Astrocyte (in vitro differentiated cells and primary cell): ENCODE measurements around the gene PCP2. TPM values are rescaled to one million over a fixed set of nuclear protein-coding genes. Genes with fewer than 3 reads are reported as not detected.

ENCODE experiments used
- DNase-seq: peaks from one replicate; pipeline ENCODE4 v3.0.0-alpha.2; 2010; ENCODE audit warnings: low read depth
- FAIRE-seq: peaks from 2 replicates; lab custom pipeline; 2011; peaks lifted over from hg19 to GRCh38; lab: Jason Lieb, UNC
- H2AFZ ChIP-seq: 2 replicates; pipeline ENCODE4 v1.6.0; 2012; ENCODE audit warnings: low read depth, low read length, inconsistent platforms
- H3K27ac ChIP-seq: 2 replicates; pipeline ENCODE4 v1.5.1; 2011; ENCODE audit warnings: low read depth, low read length, inconsistent platforms
- H3K27me3 ChIP-seq: 2 replicates; pipeline ENCODE4 v1.6.0; 2011; ENCODE audit warnings: low read length, inconsistent platforms; ENCODE audit not compliant: insufficient read depth
- H3K36me3 ChIP-seq: 2 replicates; pipeline ENCODE4 v1.5.1; 2011; ENCODE audit warnings: low read length, inconsistent platforms; ENCODE audit not compliant: insufficient read depth
- H3K4me1 ChIP-seq: 2 replicates; pipeline ENCODE4 v1.5.1; 2011; ENCODE audit warnings: low read length, inconsistent platforms; ENCODE audit not compliant: insufficient read depth
- H3K4me2 ChIP-seq: 2 replicates; pipeline ENCODE4 v1.6.0; 2012; ENCODE audit warnings: low read length, inconsistent platforms
- H3K4me3 ChIP-seq: 2 replicates; pipeline ENCODE4 v1.5.1; 2011; ENCODE audit warnings: low read depth, mild to moderate bottlenecking, low read length, inconsistent platforms; ENCODE audit not compliant: insufficient read depth
- H3K79me2 ChIP-seq: 2 replicates; pipeline ENCODE4 v1.6.0; 2012; ENCODE audit warnings: mild to moderate bottlenecking, low read length, inconsistent platforms; ENCODE audit not compliant: insufficient read depth
- H3K9ac ChIP-seq: 2 replicates; pipeline ENCODE4 v1.6.0; 2012; ENCODE audit warnings: mild to moderate bottlenecking, low read length, inconsistent platforms
- H3K9me3 ChIP-seq: 2 replicates; pipeline ENCODE4 v1.5.1; 2012; ENCODE audit warnings: low read depth, mild to moderate bottlenecking, low read length, inconsistent platforms; ENCODE audit not compliant: insufficient read depth
- H4K20me1 ChIP-seq: 2 replicates; pipeline ENCODE4 v1.6.0; 2012; ENCODE audit warnings: low read length, inconsistent platforms; ENCODE audit not compliant: insufficient read depth
- H3K27ac Mint-ChIP-seq: one replicate; pipeline ENCODE4 v1.8.0; 2021; ENCODE audit warnings: mild to moderate bottlenecking, mixed read lengths; ENCODE audit not compliant: unreplicated experiment
- H3K27me3 Mint-ChIP-seq: one replicate; pipeline ENCODE4 v1.8.0; 2021; ENCODE audit warnings: low read depth, mixed read lengths; ENCODE audit not compliant: unreplicated experiment
- H3K36me3 Mint-ChIP-seq: one replicate; pipeline ENCODE4 v1.8.0; 2021; ENCODE audit warnings: low read depth, mixed read lengths; ENCODE audit not compliant: unreplicated experiment
- H3K4me1 Mint-ChIP-seq: one replicate; pipeline ENCODE4 v1.8.0; 2021; ENCODE audit warnings: low read depth, mixed read lengths; ENCODE audit not compliant: unreplicated experiment
- H3K4me3 Mint-ChIP-seq: one replicate; pipeline ENCODE4 v1.8.0; 2021; ENCODE audit warnings: mild to moderate bottlenecking, moderate library complexity, mixed read lengths; ENCODE audit not compliant: unreplicated experiment
- H3K9me3 Mint-ChIP-seq: one replicate; pipeline ENCODE4 v1.8.0; 2021; ENCODE audit warnings: mild to moderate bottlenecking, mixed read lengths; ENCODE audit not compliant: unreplicated experiment
- CTCF ChIP-seq: IDR thresholded peaks from 2 replicates; pipeline ENCODE4 v1.5.1; 2011; ENCODE audit warnings: low read depth, mild to moderate bottlenecking, inconsistent platforms, low read length, moderate library complexity; ENCODE audit not compliant: insufficient read depth
- EZH2 ChIP-seq: IDR thresholded peaks from 2 replicates; pipeline ENCODE4 v1.6.1; 2012; ENCODE audit warnings: mild to moderate bottlenecking, low read length, inconsistent platforms; ENCODE audit not compliant: insufficient read depth
- total RNA-seq: library from RNA; stranded (reverse); gene quantifications from 2 replicates; pipeline ENCODE4 v1.2.1, GENCODE V29; 2021

PCP2 gene
- total RNA-seq, 1 donor from 2014 or later = not detected

GRCh38 chr19:7638802-7639465, 5.4 kb upstream of the PCP2 start:
- no peak for DNase-seq
- H3K9ac ChIP-seq = no peak overlapping the region
- H3K4me3 Mint-ChIP-seq = no peak overlapping the region
- peaks cover 5% of the 10 kb centered on the region for H3K9me3 ChIP-seq
- no peak overlapping the region for H3K4me2 ChIP-seq
- peaks cover 1% of the 10 kb centered on the region for H3K36me3 Mint-ChIP-seq
- no peaks in the 10 kb centered on the region for H3K9me3 Mint-ChIP-seq
- no peak overlapping the region for H2AFZ ChIP-seq
- no peak for TF ChIP-seq EZH2
- TF ChIP-seq CTCF = no peak
- H3K4me1 Mint-ChIP-seq = no peaks in the 10 kb centered on the region
- H3K4me1 ChIP-seq = no peaks in the 10 kb centered on the region
- H3K27ac ChIP-seq = no peak overlapping the region
- H3K36me3 ChIP-seq = no peaks in the 10 kb centered on the region
- no peaks in the 10 kb centered on the region for H3K79me2 ChIP-seq
- H3K27me3 ChIP-seq = peaks cover 13% of the 10 kb centered on the region
- peaks cover 7% of the 10 kb centered on the region for H3K27me3 Mint-ChIP-seq
- no peak for FAIRE-seq
- H4K20me1 ChIP-seq = no peaks in the 10 kb centered on the region
- H3K4me3 ChIP-seq = no peak overlapping the region
- no peak overlapping the region for H3K27ac Mint-ChIP-seq

GRCh38 chr19:7637374-7638256, 4.1 kb upstream of the PCP2 start:
- Histone ChIP-seq H3K9ac (no peak overlapping the region), H3K36me3 (no peaks in the 10 kb centered on the region), H3K9me3 (peaks cover 5% of the 10 kb centered on the region), H3K27me3 (peaks cover 13% of the 10 kb centered on the region), H3K4me2 (peak overlapping the region; percentile 46), H3K79me2 (no peaks in the 10 kb centered on the region), H3K4me1 (no peaks in the 10 kb centered on the region), H2AFZ (no peak overlapping the region), H3K4me3 (no peak overlapping the region), H3K27ac (no peak overlapping the region), H4K20me1 (no peaks in the 10 kb centered on the region)
- H3K36me3 Mint-ChIP-seq = peaks cover 1% of the 10 kb centered on the region
- H3K4me1 Mint-ChIP-seq = no peaks in the 10 kb centered on the region
- peak overlapping the region; percentile 66 for H3K27ac Mint-ChIP-seq
- H3K9me3 Mint-ChIP-seq = no peaks in the 10 kb centered on the region
- no peak for TF ChIP-seq EZH2
- TF ChIP-seq CTCF = no peak
- peak overlapping the region; percentile 83 for H3K4me3 Mint-ChIP-seq
- FAIRE-seq (no peak), DNase-seq (no peak)
- peaks cover 7% of the 10 kb centered on the region for H3K27me3 Mint-ChIP-seq
